WERI-Rb-1 (cell line): ENCODE data around the gene ADGRG1.

Experiments
- DNase-seq: peaks from one replicate; pipeline ENCODE4 v3.0.0-alpha.2; 2020
- H3K27ac ChIP-seq: fragments of 250-450 bp; sonication (Bioruptor Pico); 2 replicates; pipeline ENCODE4 v1.5.1; 2020; ENCODE audit warnings: mild to moderate bottlenecking, moderate library complexity
- H3K27me3 ChIP-seq: fragments of 250-450 bp; sonication (Bioruptor Pico); 2 replicates; pipeline ENCODE4 v1.5.1; 2021; ENCODE audit warnings: mild to moderate bottlenecking, low read depth, moderate library complexity; ENCODE audit not compliant: insufficient read depth, severe bottlenecking
- H3K36me3 ChIP-seq: fragments of 250-450 bp; sonication (Bioruptor Pico); 2 replicates; pipeline ENCODE4 v1.5.1; 2020; ENCODE audit warnings: mild to moderate bottlenecking, moderate library complexity
- H3K4me3 ChIP-seq: 2 replicates; pipeline ENCODE4 v1.5.1; 2011; ENCODE audit warnings: low read depth, mild to moderate bottlenecking, control low read depth, low read length
- H3K9me3 ChIP-seq: fragments of 250-450 bp; sonication (Bioruptor Pico); 2 replicates; pipeline ENCODE4 v1.5.1; 2021; ENCODE audit warnings: mild to moderate bottlenecking, moderate library complexity; ENCODE audit not compliant: severe bottlenecking
- CTCF ChIP-seq: IDR thresholded peaks from 2 replicates; pipeline ENCODE4 v1.5.1; 2011; ENCODE audit warnings: low read depth, mild to moderate bottlenecking, control low read depth, inconsistent platforms, low read length

The ADGRG1 gene

GRCh38 chr16:57680842-57681375 lies 52.5 kb downstream of the ADGRG1 start:
- H3K9me3 ChIP-seq = no peaks in the 10 kb centered on the region
- H3K4me3 ChIP-seq = no peak overlapping the region
- H3K36me3 ChIP-seq = no peaks in the 10 kb centered on the region
- no peaks in the 10 kb centered on the region for H3K27me3 ChIP-seq
- no peak overlapping the region for H3K27ac ChIP-seq
- DNase-seq = no peak
- TF ChIP-seq CTCF = no peak

GRCh38 chr16:57681950-57682728 lies 53.7 kb downstream of the ADGRG1 start:
- H3K27ac ChIP-seq = no peak overlapping the region
- H3K9me3 ChIP-seq = no peaks in the 10 kb centered on the region
- no peak overlapping the region for H3K4me3 ChIP-seq
- no peak for DNase-seq
- H3K36me3 ChIP-seq = no peaks in the 10 kb centered on the region
- H3K27me3 ChIP-seq = no peaks in the 10 kb centered on the region
- no peak for TF ChIP-seq CTCF

- Histone ChIP-seq H3K27ac (no peak overlapping the region), H3K27me3 (no peaks in the 10 kb centered on the region)
These were observed 54.6 kb downstream of the ADGRG1 start for GRCh38 chr16:57682809-57683635.

GRCh38 chr16:57683636-57684545 lies 55.5 kb downstream of the ADGRG1 start:
- H3K9me3 ChIP-seq = no peaks in the 10 kb centered on the region

More at GRCh38 chr16:57682809-57683635, 54.6 kb downstream of the ADGRG1 start:
- H3K36me3 ChIP-seq = no peaks in the 10 kb centered on the region
- H3K9me3 ChIP-seq = no peaks in the 10 kb centered on the region
- H3K4me3 ChIP-seq = no peak overlapping the region
- TF ChIP-seq CTCF = no peak
- DNase-seq = no peak

More at GRCh38 chr16:57683636-57684545, 55.5 kb downstream of the ADGRG1 start:
- H3K27me3 ChIP-seq = no peaks in the 10 kb centered on the region
- H3K36me3 ChIP-seq = no peaks in the 10 kb centered on the region
- no peak for TF ChIP-seq CTCF
- no peak overlapping the region for H3K27ac ChIP-seq
- no peak overlapping the region for H3K4me3 ChIP-seq
- DNase-seq = no peak
